ENCODE results near the gene ZNF606.

- no peak for TF ChIP-seq CTCF (conservative IDR thresholded peaks at IDR 0.05; ENCODE audit: low read depth, low read length)
- TF ChIP-seq EZH2 (IDR thresholded peaks at IDR 0.05; ENCODE audit: borderline replicate concordance, low read depth, low read length, poor library complexity, severe bottlenecking) = no peak
Observed at GRCh38 chr19:58002384-58003173, at the start of gene ZNF606.
